Keratinocyte (primary cell): ENCODE results near the gene GPR62. TPM values are rescaled to one million over a fixed set of nuclear protein-coding genes. Genes with fewer than 3 reads are reported as not detected.
A peak's percentile ranks its signal among the peaks of the same experiment; 100 is the strongest.

Experiments
- DNase-seq: peaks from one replicate; pipeline ENCODE4 v3.0.0-alpha.2; 2011; ENCODE audit warnings: low read depth, missing footprints, low spot score
- FAIRE-seq: peaks from 2 replicates; lab custom pipeline; 2011; peaks lifted over from hg19 to GRCh38; lab: Jason Lieb, UNC
- H2AFZ ChIP-seq: 2 replicates; pipeline ENCODE4 v1.6.0; 2012; ENCODE audit warnings: low read length, control low read depth, inconsistent platforms; ENCODE audit not compliant: control insufficient read depth
- H3K27ac ChIP-seq: 2 replicates; pipeline ENCODE4 v1.5.1; 2011; ENCODE audit warnings: low read length; ENCODE audit not compliant: control insufficient read depth, insufficient read depth
- H3K27me3 ChIP-seq: 3 replicates; pipeline ENCODE4 v1.6.0; 2011; ENCODE audit warnings: low read length; ENCODE audit not compliant: control insufficient read depth, insufficient read depth; ENCODE audit errors: extremely low read depth
- H3K36me3 ChIP-seq, 2 experiments: 2 replicates in 1 of 2; 3 replicates in 1 of 2; pipeline ENCODE4 v1.5.1; 2011; ENCODE audit warnings: low read length in 2 of 2, mild to moderate bottlenecking in 1 of 2; ENCODE audit not compliant: control insufficient read depth in 2 of 2, insufficient read depth in 2 of 2; ENCODE audit errors: extremely low read depth in 1 of 2
- H3K4me1 ChIP-seq: 3 replicates; pipeline ENCODE4 v1.5.1; 2011; ENCODE audit warnings: low read length; ENCODE audit not compliant: control insufficient read depth, insufficient read depth; ENCODE audit errors: extremely low read depth
- H3K4me2 ChIP-seq: 3 replicates; pipeline ENCODE4 v1.6.0; 2011; ENCODE audit warnings: low read depth, low read length; ENCODE audit not compliant: control insufficient read depth, insufficient read depth; ENCODE audit errors: extremely low read depth
- H3K4me3 ChIP-seq, 3 experiments: fragments of 200-600 bp in 1 of 3; sonication (generic) in 1 of 3; 2 replicates in 2 of 3; 3 replicates in 1 of 3; pipeline ENCODE4 v1.5.1; 2011 to 2016; ENCODE audit warnings: low read length in 3 of 3, mild to moderate bottlenecking in 3 of 3, control low read depth in 2 of 3, inconsistent platforms in 1 of 3, low read depth in 1 of 3, mixed read lengths in 1 of 3, mixed run types in 1 of 3, moderate library complexity in 1 of 3; ENCODE audit not compliant: control insufficient read depth in 2 of 3, insufficient read depth in 2 of 3; ENCODE audit errors: extremely low read depth in 1 of 3
- H3K79me2 ChIP-seq: 2 replicates; pipeline ENCODE4 v1.6.0; 2012; ENCODE audit warnings: low read length; ENCODE audit not compliant: control insufficient read depth, insufficient read depth
- H3K9ac ChIP-seq: 3 replicates; pipeline ENCODE4 v1.6.0; 2011; ENCODE audit warnings: low read length; ENCODE audit not compliant: control insufficient read depth, insufficient read depth; ENCODE audit errors: extremely low read depth
- H3K9me1 ChIP-seq: 3 replicates; pipeline ENCODE4 v1.6.0; 2011; ENCODE audit warnings: low read length; ENCODE audit not compliant: control insufficient read depth, insufficient read depth; ENCODE audit errors: extremely low read depth
- H3K9me3 ChIP-seq: 2 replicates; pipeline ENCODE4 v1.5.1; 2012; ENCODE audit warnings: low read depth, low read length; ENCODE audit not compliant: control insufficient read depth
- H4K20me1 ChIP-seq: 3 replicates; pipeline ENCODE4 v1.6.0; 2011; ENCODE audit warnings: low read length; ENCODE audit not compliant: control insufficient read depth, insufficient read depth; ENCODE audit errors: extremely low read depth
- CTCF ChIP-seq, 3 experiments: IDR thresholded peaks in 1 of 3; conservative IDR thresholded peaks in 1 of 3; optimal IDR thresholded peaks in 1 of 3; 2 replicates in 2 of 3; 3 replicates in 1 of 3; pipeline versions ENCODE3 to v1.5.1; 2011; ENCODE audit warnings: low read length in 3 of 3, mild to moderate bottlenecking in 3 of 3, moderate library complexity in 2 of 3, control low read depth in 1 of 3, inconsistent platforms in 1 of 3; ENCODE audit not compliant: insufficient read depth in 2 of 3; ENCODE audit errors: extremely low read depth in 1 of 3
- EZH2 ChIP-seq: IDR thresholded peaks from one replicate; pipeline ENCODE4 v1.6.1; 2012; ENCODE audit warnings: inconsistent platforms, mild to moderate bottlenecking, low read length, moderate library complexity
- dilution Hi-C: fragments of 300-500 bp; cut with MboI; formaldehyde crosslinking; loops from one replicate; pipeline ENCODE4 v1.7.0; 2020; ENCODE audit warnings: low sequenced_read_pairs; ENCODE audit not compliant: extremely low pct_ligation_motif_present
- polyA plus RNA-seq, 5 experiments: library from polyadenylated mRNA; depleted of rRNA in 3 of 5; stranded (reverse) in 3 of 5; stranded (forward) in 1 of 5; unstranded in 1 of 5; fragments of >200 nt; gene quantifications; 1 replicate in 1 of 5; 2 replicates in 3 of 5; 3 replicates in 1 of 5; pipeline versions ENCODE4 v1.2.1 to v1.2.3, GENCODE V29; 2011 to 2012; ENCODE audit warnings: missing spikeins in 2 of 5, low read depth in 1 of 5, low replicate concordance in 1 of 5

Gene GPR62
- polyA plus RNA-seq, 1 donor (not counting 4 experiments of a cell fraction or from before 2014, with no cell fraction given) = not detected

GRCh38 chr3:51999846-52000245, 44.7 kb downstream of the GPR62 start:
- no peaks in the 10 kb centered on the region for H4K20me1 ChIP-seq
- DNase-seq = no peak
- H3K4me3 ChIP-seq = no peak overlapping the region
- peaks cover 9% of the 10 kb centered on the region for H3K79me2 ChIP-seq
- H3K4me1 ChIP-seq = peaks cover 19% of the 10 kb centered on the region
- H3K4me2 ChIP-seq = no peak overlapping the region
- H3K27me3 ChIP-seq = no peaks in the 10 kb centered on the region
- no peaks in the 10 kb centered on the region for H3K9me1 ChIP-seq
- TF ChIP-seq EZH2 (no peak), CTCF (optimal IDR thresholded peaks at IDR 0.05 in 1 of 3, IDR thresholded peaks at IDR 0.05 in 1 of 3, conservative IDR thresholded peaks at IDR 0.05 in 1 of 3; ENCODE audit: extremely low read depth in 1 of 3, insufficient read depth in 2 of 3, low read length in 3 of 3) (no peak)
- dilution Hi-C loops = no loop called here
- H3K9ac ChIP-seq = no peak overlapping the region
- no peak for FAIRE-seq
- H3K9me3 ChIP-seq = no peaks in the 10 kb centered on the region
- no peak overlapping the region for H3K27ac ChIP-seq
- H2AFZ ChIP-seq = no peak overlapping the region
- peaks cover 2 to 6% of the 10 kb centered on the region in 2 experiments for H3K36me3 ChIP-seq

GRCh38 chr3:52001443-52001974, 46.3 kb downstream of the GPR62 start:
- Histone ChIP-seq H3K4me1 (peaks cover 31% of the 10 kb centered on the region), H4K20me1 (no peaks in the 10 kb centered on the region), H3K79me2 (no peaks in the 10 kb centered on the region), H3K36me3 (no peaks in the 10 kb centered on the region), H3K9ac (no peak overlapping the region), H3K4me2 (peak overlapping the region; percentile 13), H3K4me3 (no peak overlapping the region), H2AFZ (no peak overlapping the region), H3K27me3 (no peaks in the 10 kb centered on the region), H3K9me1 (no peaks in the 10 kb centered on the region), H3K9me3 (no peaks in the 10 kb centered on the region), H3K27ac (no peak overlapping the region)
- TF ChIP-seq EZH2 (no peak), CTCF (optimal IDR thresholded peaks at IDR 0.05 in 1 of 3, IDR thresholded peaks at IDR 0.05 in 1 of 3, conservative IDR thresholded peaks at IDR 0.05 in 1 of 3; ENCODE audit: extremely low read depth in 1 of 3, insufficient read depth in 2 of 3, low read length in 3 of 3) (peak in 2 of 3 experiments; percentile 88 to 95)
- DNase-seq (no peak), FAIRE-seq (peak; percentile 34)
- dilution Hi-C loops = no loop called here
